SU-DHL-6 (cell line): ENCODE data around the gene KAT2B.

Source experiments
- EZH2phosphoT487 ChIP-seq: fragments of 200-600 bp; sonication (generic), shearing (Covaris generic); conservative IDR thresholded peaks from 2 replicates; pipeline ENCODE4 v1.6.1; 2018; ENCODE audit warnings: mild to moderate bottlenecking, antibody characterized with exemption, low read length, moderate library complexity, mixed read lengths
- TF ChIP-seq, protein P1 (sequence below): fragments of 200-600 bp; sonication (generic); IDR thresholded peaks from one replicate; pipeline ENCODE4 v1.5.1; 2017; ENCODE audit warnings: antibody characterized with exemption, mild to moderate bottlenecking, low read length, moderate library complexity; ENCODE audit not compliant: insufficient read depth, poor library complexity, severe bottlenecking

DNA sequence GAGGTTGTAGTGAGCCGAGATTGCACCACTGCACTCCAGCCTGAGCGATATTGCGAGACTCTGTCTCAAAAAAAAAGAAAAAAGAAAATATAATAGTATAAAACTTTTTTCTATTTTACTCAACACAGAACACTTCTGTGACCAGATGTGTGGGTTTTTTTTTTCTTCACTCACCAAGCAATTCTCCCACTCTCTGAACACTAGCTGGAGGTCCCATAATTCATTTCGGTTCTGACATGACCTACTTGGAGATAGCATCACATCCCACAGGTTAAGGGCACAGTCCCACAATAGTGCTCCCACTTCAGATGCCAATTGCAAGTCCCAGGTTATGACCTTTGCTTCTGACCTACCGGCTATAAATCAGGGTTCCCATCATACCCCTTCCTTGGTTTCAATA is 35.0 kb downstream of the KAT2B start:
- TF ChIP-seq, protein P1, sequence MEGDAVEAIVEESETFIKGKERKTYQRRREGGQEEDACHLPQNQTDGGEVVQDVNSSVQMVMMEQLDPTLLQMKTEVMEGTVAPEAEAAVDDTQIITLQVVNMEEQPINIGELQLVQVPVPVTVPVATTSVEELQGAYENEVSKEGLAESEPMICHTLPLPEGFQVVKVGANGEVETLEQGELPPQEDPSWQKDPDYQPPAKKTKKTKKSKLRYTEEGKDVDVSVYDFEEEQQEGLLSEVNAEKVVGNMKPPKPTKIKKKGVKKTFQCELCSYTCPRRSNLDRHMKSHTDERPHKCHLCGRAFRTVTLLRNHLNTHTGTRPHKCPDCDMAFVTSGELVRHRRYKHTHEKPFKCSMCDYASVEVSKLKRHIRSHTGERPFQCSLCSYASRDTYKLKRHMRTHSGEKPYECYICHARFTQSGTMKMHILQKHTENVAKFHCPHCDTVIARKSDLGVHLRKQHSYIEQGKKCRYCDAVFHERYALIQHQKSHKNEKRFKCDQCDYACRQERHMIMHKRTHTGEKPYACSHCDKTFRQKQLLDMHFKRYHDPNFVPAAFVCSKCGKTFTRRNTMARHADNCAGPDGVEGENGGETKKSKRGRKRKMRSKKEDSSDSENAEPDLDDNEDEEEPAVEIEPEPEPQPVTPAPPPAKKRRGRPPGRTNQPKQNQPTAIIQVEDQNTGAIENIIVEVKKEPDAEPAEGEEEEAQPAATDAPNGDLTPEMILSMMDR: no peak
- TF ChIP-seq EZH2phosphoT487: no peak
